SK-N-SH treated with all-trans-retinoic acid at 6 μM for 48 hours (cell line): ENCODE data around the gene AGBL5.
A peak's percentile ranks its signal among the peaks of the same experiment; 100 is the strongest.

Source experiments
- ATAC-seq: fragments of 200-7000 bp; cut with Tn5 transposase; 3 replicates; pipeline ENCODE4 v1.9.1; 2020; ENCODE audit warnings: mild to moderate bottlenecking, moderate library complexity
- ARNTL ChIP-seq: fragments of 450-650 bp; formaldehyde crosslinking; IDR thresholded peaks from 2 replicates; pipeline ENCODE4 v1.5.0; 2020; ENCODE audit warnings: low read depth, mild to moderate bottlenecking, moderate library complexity, borderline replicate concordance
- BACH2 ChIP-seq: fragments of 250-450 bp; sonication (Bioruptor Pico); IDR thresholded peaks from 2 replicates; pipeline ENCODE4 v1.9.0; 2021; ENCODE audit warnings: mild to moderate bottlenecking, borderline replicate concordance
- CREB5 ChIP-seq: fragments of 250-450 bp; sonication (Bioruptor Pico); IDR thresholded peaks from 2 replicates; pipeline ENCODE4 v1.5.1; 2020; ENCODE audit warnings: low read depth, mild to moderate bottlenecking, moderate library complexity
- CSDC2 ChIP-seq: fragments of 250-450 bp; sonication (Bioruptor Pico); IDR thresholded peaks from 2 replicates; pipeline ENCODE4 v1.5.0; 2020; ENCODE audit warnings: mild to moderate bottlenecking, moderate library complexity
- CSRNP3 ChIP-seq: fragments of 250-450 bp; sonication (Bioruptor Pico); IDR thresholded peaks from 2 replicates; pipeline ENCODE4 v1.5.1; 2021; ENCODE audit warnings: mild to moderate bottlenecking, moderate library complexity
- ESRRG ChIP-seq: fragments of 250-450 bp; sonication (Bioruptor Pico); IDR thresholded peaks from 2 replicates; pipeline ENCODE4 v1.6.1; 2021; ENCODE audit warnings: mild to moderate bottlenecking
- GLIS3 ChIP-seq: fragments of 250-450 bp; sonication (Bioruptor Pico); IDR thresholded peaks from 2 replicates; pipeline ENCODE4 v1.5.0; 2020; ENCODE audit warnings: mild to moderate bottlenecking, moderate library complexity
- ISL1 ChIP-seq: fragments of 250-450 bp; sonication (Bioruptor Pico); IDR thresholded peaks from 2 replicates; pipeline ENCODE4 v2.1.2; 2022; ENCODE audit warnings: mild to moderate bottlenecking, moderate library complexity
- OSR1 ChIP-seq: fragments of 250-450 bp; sonication (Bioruptor Pico); IDR thresholded peaks from 2 replicates; pipeline ENCODE4 v1.8.0; 2022; ENCODE audit warnings: moderate library complexity, mild to moderate bottlenecking, inconsistent platforms
- PATZ1 ChIP-seq: fragments of 250-450 bp; sonication (Bioruptor Pico); IDR thresholded peaks from 2 replicates; pipeline ENCODE4 v1.8.0; 2020; ENCODE audit warnings: mild to moderate bottlenecking, moderate library complexity, borderline replicate concordance
- PPARA ChIP-seq: fragments of 250-450 bp; sonication (Bioruptor Pico); IDR thresholded peaks from 2 replicates; pipeline ENCODE4 v1.5.0; 2020; ENCODE audit warnings: mild to moderate bottlenecking, borderline replicate concordance
- RARB ChIP-seq: fragments of 250-450 bp; sonication (Bioruptor Pico); IDR thresholded peaks from 2 replicates; pipeline ENCODE4 v1.8.0; 2021; ENCODE audit warnings: mild to moderate bottlenecking, moderate library complexity
- SNAI2 ChIP-seq: fragments of 250-450 bp; sonication (Bioruptor Pico); IDR thresholded peaks from 2 replicates; pipeline ENCODE4 v1.5.0; 2020; ENCODE audit warnings: mild to moderate bottlenecking, moderate library complexity
- TOX ChIP-seq: fragments of 250-450 bp; sonication (Bioruptor Pico); IDR thresholded peaks from 2 replicates; pipeline ENCODE4 v1.8.0; 2021; ENCODE audit warnings: mild to moderate bottlenecking, moderate library complexity, borderline replicate concordance
- TSHZ2 ChIP-seq: fragments of 250-450 bp; sonication (Bioruptor Pico); IDR thresholded peaks from 2 replicates; pipeline ENCODE4 v1.5.0; 2020; ENCODE audit warnings: mild to moderate bottlenecking, moderate library complexity
- ZC3H10 ChIP-seq: fragments of 250-450 bp; sonication (Bioruptor Pico); IDR thresholded peaks from 2 replicates; pipeline ENCODE4 v1.5.1; 2021; ENCODE audit warnings: mild to moderate bottlenecking, moderate library complexity
- ZFP3 ChIP-seq: fragments of 250-450 bp; sonication (Bioruptor Pico); IDR thresholded peaks from 2 replicates; pipeline ENCODE4 v1.5.0; 2020; ENCODE audit warnings: mild to moderate bottlenecking, moderate library complexity
- ZFP30 ChIP-seq: fragments of 450-650 bp; formaldehyde crosslinking; IDR thresholded peaks from 2 replicates; pipeline ENCODE4 v1.5.0; 2022; ENCODE audit warnings: mild to moderate bottlenecking, moderate library complexity
- ZNF70 ChIP-seq: fragments of 450-650 bp; formaldehyde crosslinking; IDR thresholded peaks from 2 replicates; pipeline ENCODE4 v1.5.0; 2020; ENCODE audit warnings: mild to moderate bottlenecking, moderate library complexity
- ZNF8 ChIP-seq: fragments of 450-650 bp; formaldehyde crosslinking; IDR thresholded peaks from 2 replicates; pipeline ENCODE4 v1.5.0; 2020; ENCODE audit warnings: mild to moderate bottlenecking, moderate library complexity
- TF ChIP-seq, protein P1 (sequence below): fragments of 250-450 bp; sonication (Bioruptor Pico); IDR thresholded peaks from 2 replicates; pipeline ENCODE4 v1.8.0; 2021; ENCODE audit warnings: low read depth, mild to moderate bottlenecking, moderate library complexity, borderline replicate concordance

AGBL5 gene

DNA sequence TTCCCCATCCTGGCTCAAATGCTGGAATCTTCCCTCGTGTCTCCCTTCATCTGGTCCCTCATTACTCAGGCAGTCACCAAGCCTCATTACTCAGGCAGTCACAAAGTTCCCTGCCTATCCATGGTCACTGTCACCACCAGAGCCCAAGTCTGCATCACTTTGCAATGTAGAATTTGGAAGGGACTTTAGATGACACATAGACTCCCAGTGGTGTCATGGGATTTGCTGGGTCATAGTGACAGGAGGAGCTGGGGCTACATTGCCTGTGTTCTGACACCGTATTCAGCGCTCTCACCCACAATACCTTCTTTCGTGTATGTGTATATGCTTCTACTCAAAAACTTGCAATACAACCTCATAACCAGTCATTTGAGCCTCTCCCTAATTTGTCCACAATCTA is 24.9 kb downstream of the AGBL5 start:
- TF ChIP-seq CSDC2 (CRISPR knock-in tag) (no peak), OSR1 (CRISPR knock-in tag) (no peak), TSHZ2 (CRISPR knock-in tag) (no peak), TOX (CRISPR knock-in tag) (no peak), ZFP30 (CRISPR knock-in tag) (no peak), SNAI2 (CRISPR knock-in tag) (no peak)
- no peak for ATAC-seq

- no peak for TF ChIP-seq ZFP30 (CRISPR knock-in tag)
- TF ChIP-seq, protein P1, sequence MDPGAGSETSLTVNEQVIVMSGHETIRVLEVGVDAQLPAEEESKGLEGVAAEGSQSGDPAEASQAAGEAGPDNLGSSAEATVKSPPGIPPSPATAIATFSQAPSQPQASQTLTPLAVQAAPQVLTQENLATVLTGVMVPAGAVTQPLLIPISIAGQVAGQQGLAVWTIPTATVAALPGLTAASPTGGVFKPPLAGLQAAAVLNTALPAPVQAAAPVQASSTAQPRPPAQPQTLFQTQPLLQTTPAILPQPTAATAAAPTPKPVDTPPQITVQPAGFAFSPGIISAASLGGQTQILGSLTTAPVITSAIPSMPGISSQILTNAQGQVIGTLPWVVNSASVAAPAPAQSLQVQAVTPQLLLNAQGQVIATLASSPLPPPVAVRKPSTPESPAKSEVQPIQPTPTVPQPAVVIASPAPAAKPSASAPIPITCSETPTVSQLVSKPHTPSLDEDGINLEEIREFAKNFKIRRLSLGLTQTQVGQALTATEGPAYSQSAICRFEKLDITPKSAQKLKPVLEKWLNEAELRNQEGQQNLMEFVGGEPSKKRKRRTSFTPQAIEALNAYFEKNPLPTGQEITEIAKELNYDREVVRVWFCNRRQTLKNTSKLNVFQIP (CRISPR knock-in tag), result no peak
- no peak for TF ChIP-seq OSR1 (CRISPR knock-in tag)
- TF ChIP-seq PATZ1 (CRISPR knock-in tag), result no peak
- no peak for ATAC-seq
These were observed 25.8 kb downstream of the AGBL5 start for GRCh38 chr2:27077231-27077630.

- ATAC-seq, result peak; percentile 69
- no peak for TF ChIP-seq BACH2 (CRISPR knock-in tag)
- TF ChIP-seq ZNF8 (CRISPR knock-in tag), result peak; percentile 59; the same call in 1 of the 2 replicates
- no peak for TF ChIP-seq TSHZ2 (CRISPR knock-in tag)
- TF ChIP-seq ZC3H10, result no peak
- no peak for TF ChIP-seq ESRRG (CRISPR knock-in tag)
- TF ChIP-seq CSRNP3 (CRISPR knock-in tag), result no peak
- no peak for TF ChIP-seq ISL1
- TF ChIP-seq, protein P1 (CRISPR knock-in tag), result no peak
- TF ChIP-seq RARB (CRISPR knock-in tag), result no peak
- 0 out of 2 replicates have a peak, but pooled peaks have one; percentile 21 for TF ChIP-seq ZFP30 (CRISPR knock-in tag)
- TF ChIP-seq GLIS3 (CRISPR knock-in tag), result no peak
- TF ChIP-seq PPARA (CRISPR knock-in tag), result no peak
- no peak for TF ChIP-seq TOX (CRISPR knock-in tag)
- no peak for TF ChIP-seq CREB5 (CRISPR knock-in tag)
- TF ChIP-seq SNAI2 (CRISPR knock-in tag), result no peak
- TF ChIP-seq CSDC2 (CRISPR knock-in tag), result no peak
- peak; percentile 54; the same call in 1 of the 2 replicates for TF ChIP-seq ZNF70 (CRISPR knock-in tag)
- TF ChIP-seq ARNTL (CRISPR knock-in tag), result no peak
- no peak for TF ChIP-seq OSR1 (CRISPR knock-in tag)
- 0 out of 2 replicates have a peak, but pooled peaks have one; percentile 20 for TF ChIP-seq ZFP3 (CRISPR knock-in tag)
These were observed 27.1 kb downstream of the AGBL5 start, which contains the start of gene EMILIN1 for GRCh38 chr2:27078267-27079194. Gene EMILIN1 (plus strand): TSS chr2:27078615. CDS start chr2:27079066, 451 bp downstream.
